K562 (cell line): ENCODE data around the gene CENPP. TPM values are rescaled to one million over a fixed set of nuclear protein-coding genes. Genes with fewer than 3 reads are reported as not detected.

Source experiments
- ATF4 ChIP-seq: fragments of 450-650 bp; formaldehyde crosslinking; IDR thresholded peaks from 2 replicates; pipeline ENCODE4 v1.4.0; 2022; ENCODE audit warnings: mild to moderate bottlenecking, moderate library complexity
- CHAMP1 ChIP-seq: fragments of 450-650 bp; IDR thresholded peaks from 2 replicates; pipeline ENCODE4 v1.6.1; 2016; ENCODE audit warnings: mild to moderate bottlenecking
- CHD4 ChIP-seq: fragments of 200-600 bp; sonication (generic); IDR thresholded peaks from 3 replicates; pipeline ENCODE4 v1.6.1; 2012; ENCODE audit warnings: low read depth, mild to moderate bottlenecking, mixed read lengths, low read length, inconsistent platforms; ENCODE audit not compliant: insufficient read depth, insufficient replicate concordance, poor library complexity, severe bottlenecking
- CREB1 ChIP-seq, 2 experiments: sonication (generic) in 1 of 2; formaldehyde crosslinking in 1 of 2; IDR thresholded peaks; 2 replicates each; pipeline versions ENCODE4 v1.6.1 to v1.8.0; 2012 to 2022; ENCODE audit warnings: inconsistent platforms in 1 of 2, mild to moderate bottlenecking in 1 of 2, missing genetic modification reagents in 1 of 2, moderate library complexity in 1 of 2
- E2F1 ChIP-seq: sonication (generic); formaldehyde crosslinking; IDR thresholded peaks from 2 replicates; pipeline ENCODE4 v1.8.1; 2023; ENCODE audit warnings: mild to moderate bottlenecking, missing genetic modification reagents, moderate library complexity
- EWSR1 ChIP-seq: fragments of 450-650 bp; IDR thresholded peaks from 2 replicates; pipeline ENCODE4 v1.6.1; 2018; ENCODE audit warnings: borderline replicate concordance, mild to moderate bottlenecking, low read depth, moderate library complexity; ENCODE audit not compliant: partially characterized antibody
- GABPB2 ChIP-seq: fragments of 250-450 bp; sonication (Bioruptor Pico); conservative IDR thresholded peaks from 2 replicates; pipeline ENCODE4 v1.5.1; 2021; ENCODE audit warnings: mild to moderate bottlenecking
- HES1 ChIP-seq: fragments of 450-650 bp; IDR thresholded peaks from 2 replicates; pipeline ENCODE4 v1.6.1; 2016; ENCODE audit warnings: low read depth, mild to moderate bottlenecking, moderate library complexity
- MBD2 ChIP-seq: sonication (generic); IDR thresholded peaks from 2 replicates; pipeline ENCODE4 v1.6.1; 2016; ENCODE audit warnings: low read depth, borderline replicate concordance
- MED1 ChIP-seq: sonication (generic); formaldehyde crosslinking; IDR thresholded peaks from 2 replicates; pipeline ENCODE4 v1.8.1; 2023; ENCODE audit warnings: missing genetic modification reagents, borderline replicate concordance
- NR2C1 ChIP-seq, 2 experiments: fragments of 450-650 bp; IDR thresholded peaks; 2 replicates each; pipeline ENCODE4 v1.6.1; 2017; ENCODE audit warnings: mild to moderate bottlenecking in 2 of 2, antibody characterized with exemption in 1 of 2, inconsistent platforms in 1 of 2, missing compliant biosample characterization in 1 of 2, missing genetic modification characterization in 1 of 2
- RAD51 ChIP-seq: fragments of 450-650 bp; IDR thresholded peaks from 2 replicates; pipeline ENCODE4 v1.7.1; 2016; ENCODE audit warnings: low read depth, mild to moderate bottlenecking, borderline replicate concordance
- SFPQ ChIP-seq: fragments of 200-400 bp; formaldehyde crosslinking; IDR thresholded peaks from 2 replicates; pipeline ENCODE4 v1.6.1; 2017; ENCODE audit warnings: mild to moderate bottlenecking, low read depth, low read length, moderate library complexity
- SMAD2 ChIP-seq: fragments of 150-350 bp; IDR thresholded peaks from 2 replicates; pipeline ENCODE4 v1.6.1; 2014; ENCODE audit warnings: low read depth, mild to moderate bottlenecking, low read length
- SREBF1 ChIP-seq: fragments of 150-350 bp; IDR thresholded peaks from 2 replicates; pipeline ENCODE4 v1.6.1; 2014; ENCODE audit warnings: antibody characterized with exemption, low read depth, low read length, borderline replicate concordance
- TCF7L2 ChIP-seq: fragments of 150-350 bp; IDR thresholded peaks from 2 replicates; pipeline ENCODE4 v1.6.1; 2016; ENCODE audit warnings: low read depth, mild to moderate bottlenecking, low read length, moderate library complexity
- ZNF12 ChIP-seq: sonication (generic); formaldehyde crosslinking; IDR thresholded peaks from 2 replicates; pipeline ENCODE4 v1.4.0; 2020; ENCODE audit warnings: mild to moderate bottlenecking, missing genetic modification reagents
- ZNF174 ChIP-seq: fragments of 250-450 bp; sonication (Bioruptor Pico); IDR thresholded peaks from 2 replicates; pipeline ENCODE4 v1.4.0; 2020; ENCODE audit warnings: mild to moderate bottlenecking
- ZNF75A ChIP-seq: fragments of 450-650 bp; formaldehyde crosslinking; IDR thresholded peaks from 2 replicates; pipeline ENCODE4 v1.4.0; 2020; ENCODE audit warnings: mild to moderate bottlenecking
- polyA plus RNA-seq, 8 experiments: library from polyadenylated mRNA; depleted of rRNA in 4 of 8; stranded (reverse) in 5 of 8; unstranded in 3 of 8; fragments of >200 nt; fragmentation: Nextera tagmentation in 2 of 8; fragmentation: Illumina TruSeq in 1 of 8; extraction: Ambion mirVana in 2 of 8; extraction: Trizol in 1 of 8; gene quantifications; 2 replicates each; pipeline versions ENCODE4 v1.2.1 to v1.2.3, GENCODE V29; 2011 to 2014; ENCODE audit warnings: inconsistent platforms in 1 of 8, missing spikeins in 1 of 8
- total RNA-seq, 7 experiments: library from RNA; depleted of rRNA in 6 of 7; stranded (reverse); fragments of >200 nt in 6 of 7; fragmentation: Illumina TruSeq in 2 of 7; extraction: Trizol in 2 of 7; gene quantifications; 2 replicates each; pipeline versions ENCODE4 v1.2.1 to v1.2.3, GENCODE V29; 2011 to 2021; ENCODE audit warnings: low replicate concordance in 1 of 7

Gene CENPP
- total and polyA plus RNA-seq, 9 of the 15 experiments (the other 6 are each of a cell fraction or from before 2014, with no cell fraction given), result 8.0 to 28.5 (median 17.9) TPM

- TF ChIP-seq CREB1 (IDR thresholded peaks at IDR 0.05) (0 out of 2 replicates have a peak, but pooled peaks have one; percentile 7), CREB1 (CRISPR knock-in tag; IDR thresholded peaks at IDR 0.05) (peak; percentile 58), HES1 (peak; percentile 98), RAD51 (peak; percentile 98), MBD2 (peak; percentile 95; the same call in 1 of the 2 replicates), SFPQ (no peak), CHD4 (no peak), ATF4 (CRISPR knock-in tag) (no peak), ZNF12 (CRISPR knock-in tag) (no peak), GABPB2 (no peak), SMAD2 (no peak), MED1 (CRISPR knock-in tag) (no peak), CHAMP1 (peak; percentile 93), E2F1 (peak; percentile 91), TCF7L2 (peak; percentile 91), ZNF75A (CRISPR knock-in tag) (no peak), EWSR1 (no peak), SREBF1 (peak; percentile 85), ZNF174 (no peak), NR2C1 (IDR thresholded peaks at IDR 0.05) (peak; percentile 81), NR2C1 (tag; IDR thresholded peaks at IDR 0.05) (peak; percentile 64)
These were observed at the start of gene CENPP, which contains the start of gene NOL8 (continued) for GRCh38 chr9:92325269-92325990.
